ENCODE measurements around the gene TRAF7.

The TRAF7 gene

DNA sequence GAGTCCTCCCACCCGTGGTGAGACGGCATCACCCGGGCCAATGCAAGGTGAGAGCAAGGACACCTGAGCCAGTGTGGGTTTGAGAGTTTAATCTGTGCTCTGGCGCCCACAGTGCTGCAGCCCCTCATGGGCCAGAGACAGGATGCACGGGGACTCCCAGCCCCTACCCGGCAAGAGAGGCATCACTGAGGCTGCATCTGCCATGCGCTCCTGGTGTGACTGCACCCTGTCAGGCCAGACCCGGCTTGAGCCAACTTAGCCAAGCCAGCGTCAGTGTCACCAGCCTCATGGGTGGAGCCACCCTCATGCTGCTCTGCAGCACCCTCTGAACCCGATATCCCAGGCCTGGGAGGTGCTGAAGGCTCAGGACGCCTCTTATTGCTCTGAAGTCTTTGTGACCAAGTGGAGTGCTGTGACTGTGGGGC lies 56.4 kb downstream of the TRAF7 start:
- Histone ChIP-seq H3K27me3 (replicated peaks; ENCODE audit: control insufficient read depth, insufficient read depth, low read length) (no peaks in the 10 kb centered on the region), H3K4me3 (replicated peaks; ENCODE audit: low read depth, low read length) (no peak overlapping the region), H3K36me3 (ENCODE audit: control insufficient read depth, insufficient read depth, low read length) (peaks cover 16% of the 10 kb centered on the region)
- no peak for DNase-seq (ENCODE audit: extremely low read depth, insufficient read length)
- TF ChIP-seq, protein P1, sequence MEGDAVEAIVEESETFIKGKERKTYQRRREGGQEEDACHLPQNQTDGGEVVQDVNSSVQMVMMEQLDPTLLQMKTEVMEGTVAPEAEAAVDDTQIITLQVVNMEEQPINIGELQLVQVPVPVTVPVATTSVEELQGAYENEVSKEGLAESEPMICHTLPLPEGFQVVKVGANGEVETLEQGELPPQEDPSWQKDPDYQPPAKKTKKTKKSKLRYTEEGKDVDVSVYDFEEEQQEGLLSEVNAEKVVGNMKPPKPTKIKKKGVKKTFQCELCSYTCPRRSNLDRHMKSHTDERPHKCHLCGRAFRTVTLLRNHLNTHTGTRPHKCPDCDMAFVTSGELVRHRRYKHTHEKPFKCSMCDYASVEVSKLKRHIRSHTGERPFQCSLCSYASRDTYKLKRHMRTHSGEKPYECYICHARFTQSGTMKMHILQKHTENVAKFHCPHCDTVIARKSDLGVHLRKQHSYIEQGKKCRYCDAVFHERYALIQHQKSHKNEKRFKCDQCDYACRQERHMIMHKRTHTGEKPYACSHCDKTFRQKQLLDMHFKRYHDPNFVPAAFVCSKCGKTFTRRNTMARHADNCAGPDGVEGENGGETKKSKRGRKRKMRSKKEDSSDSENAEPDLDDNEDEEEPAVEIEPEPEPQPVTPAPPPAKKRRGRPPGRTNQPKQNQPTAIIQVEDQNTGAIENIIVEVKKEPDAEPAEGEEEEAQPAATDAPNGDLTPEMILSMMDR (IDR thresholded peaks at IDR 0.05; ENCODE audit: insufficient read depth, low read length, poor library complexity, severe bottlenecking), result no peak

DNA sequence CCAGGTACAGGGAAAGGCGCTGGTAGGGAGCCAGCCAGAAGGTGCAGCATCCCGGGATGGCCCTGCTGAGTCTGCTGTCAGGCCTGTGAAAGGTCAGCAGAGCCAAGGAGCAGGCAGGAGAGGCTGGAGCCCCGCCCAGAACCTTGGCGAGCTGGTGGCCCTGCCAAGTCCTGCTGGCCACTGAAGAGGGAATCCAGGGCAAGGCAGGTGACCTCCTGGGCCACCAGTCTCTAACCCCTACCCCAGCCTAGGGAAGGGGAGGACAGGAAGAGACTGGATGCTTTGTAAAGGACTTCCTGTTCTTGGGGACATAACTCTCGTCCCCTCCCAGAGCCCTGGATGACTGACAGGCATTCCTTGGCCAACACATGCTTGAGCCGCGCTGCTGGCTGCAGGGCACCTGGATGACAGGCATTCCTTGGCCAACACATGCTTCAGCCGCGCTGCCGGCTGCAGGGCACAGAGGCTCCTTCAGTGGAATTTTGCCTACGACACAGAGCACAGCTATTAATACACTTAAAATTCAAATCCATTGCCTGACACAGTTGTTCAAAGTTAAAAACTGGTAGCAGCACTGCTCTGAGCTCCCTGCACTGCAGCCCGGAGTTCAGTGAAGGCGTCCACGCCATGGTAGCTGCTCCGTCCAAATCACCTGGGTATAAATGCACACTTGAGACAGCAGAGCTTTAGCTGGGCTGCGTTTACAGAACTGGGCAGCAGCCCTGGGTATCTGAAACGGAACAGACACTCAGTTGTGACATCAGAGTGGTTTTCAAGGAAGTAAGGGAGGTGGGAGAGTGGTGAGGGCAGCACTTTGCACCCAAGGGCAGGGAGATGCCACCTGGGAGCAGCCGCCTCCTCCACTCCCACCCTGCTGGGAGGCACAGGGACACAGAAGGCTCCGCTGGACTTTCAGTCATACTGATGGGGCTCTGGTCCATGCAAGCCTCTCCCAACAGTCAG lies 57.1 kb downstream of the TRAF7 start:
- DNase-seq (ENCODE audit: extremely low read depth, insufficient read length), result no peak
- TF ChIP-seq, protein P1 (IDR thresholded peaks at IDR 0.05; ENCODE audit: insufficient read depth, low read length, poor library complexity, severe bottlenecking), result no peak
- peaks cover 10% of the 10 kb centered on the region for H3K36me3 ChIP-seq (ENCODE audit: control insufficient read depth, insufficient read depth, low read length)
- H3K4me3 ChIP-seq (replicated peaks; ENCODE audit: low read depth, low read length), result peak overlapping the region; percentile 76
- no peaks in the 10 kb centered on the region for H3K27me3 ChIP-seq (replicated peaks; ENCODE audit: control insufficient read depth, insufficient read depth, low read length)

DNA sequence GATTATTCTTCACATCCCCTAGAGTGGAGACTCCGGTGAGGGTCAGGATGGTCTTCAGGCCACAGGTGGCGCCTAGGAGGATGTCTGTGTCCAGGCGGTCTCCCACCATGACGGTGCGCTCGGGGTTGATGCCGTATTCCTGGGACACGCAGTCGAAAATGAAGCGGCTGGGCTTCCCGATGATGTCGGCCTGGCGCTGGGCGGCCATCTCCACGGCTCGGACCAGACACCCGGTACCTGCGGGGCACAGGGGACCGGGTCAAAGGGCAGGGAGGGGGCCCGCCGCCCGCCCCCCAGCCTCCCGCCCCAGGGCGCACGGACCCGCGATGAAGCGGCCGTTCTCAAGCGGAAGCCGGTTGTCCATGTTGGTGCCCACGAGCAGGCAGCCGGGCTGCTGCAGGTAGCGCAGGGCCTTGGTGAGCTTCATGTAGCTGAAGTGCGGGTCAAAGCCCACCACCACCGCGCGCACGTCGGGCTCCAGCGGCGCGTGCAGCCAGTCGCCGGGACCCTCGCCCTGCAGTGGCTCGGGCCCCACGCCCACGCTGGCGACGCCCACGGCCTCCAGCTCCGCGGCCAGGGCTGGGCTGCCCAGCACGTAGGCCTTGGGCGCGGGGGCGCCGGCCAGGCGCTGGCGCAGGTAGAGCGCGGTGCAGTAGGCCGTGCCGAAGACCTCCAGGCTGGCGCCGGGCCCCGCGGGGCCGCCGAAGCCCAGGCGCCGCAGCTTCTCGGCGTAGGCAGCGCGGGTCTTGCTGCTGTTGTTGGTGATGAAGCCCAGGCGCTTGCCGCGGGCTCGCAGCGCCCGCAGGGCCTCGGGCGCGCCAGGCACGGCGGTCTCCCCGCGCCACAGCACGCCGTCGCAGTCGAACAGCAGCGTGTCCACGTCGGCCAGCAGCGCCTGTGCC lies 58.5 kb downstream of the TRAF7 start:
- TF ChIP-seq, protein P1 (IDR thresholded peaks at IDR 0.05; ENCODE audit: insufficient read depth, low read length, poor library complexity, severe bottlenecking), result no peak
- DNase-seq (ENCODE audit: extremely low read depth, insufficient read length), result peak; percentile 51
- Histone ChIP-seq H3K36me3 (ENCODE audit: control insufficient read depth, insufficient read depth, low read length) (peaks cover 3% of the 10 kb centered on the region), H3K27me3 (replicated peaks; ENCODE audit: control insufficient read depth, insufficient read depth, low read length) (no peaks in the 10 kb centered on the region), H3K4me3 (replicated peaks; ENCODE audit: low read depth, low read length) (peak overlapping the region; percentile 76)

DNA sequence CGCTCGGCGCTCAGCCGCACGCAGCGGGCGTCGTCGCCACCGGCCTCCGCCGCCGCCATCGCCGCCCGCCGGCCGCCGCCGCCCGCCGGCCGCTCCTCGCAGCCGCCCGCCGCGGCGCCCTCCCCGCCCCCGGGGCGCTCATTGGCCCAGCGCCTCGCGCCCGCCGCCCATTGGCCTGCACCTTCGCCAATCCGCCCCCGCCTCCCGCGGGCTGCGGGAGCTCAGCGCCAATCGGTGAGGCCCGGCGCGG lies 59.1 kb downstream of the TRAF7 start, which contains the start of gene PGP:
PGP (minus strand) TSS at position 122 of the 250 bp plus-strand sequence; CDS start at position 59, 63 bp downstream.
- no peak for DNase-seq (ENCODE audit: extremely low read depth, insufficient read length)
- Histone ChIP-seq H3K4me3 (replicated peaks; ENCODE audit: low read depth, low read length) (peak within 1 kb of the TSS; percentile 90), H3K27me3 (replicated peaks; ENCODE audit: control insufficient read depth, insufficient read depth, low read length) (no peaks in the 10 kb centered on the region), H3K36me3 (ENCODE audit: control insufficient read depth, insufficient read depth, low read length) (peaks cover 1% of the 10 kb centered on the region)
- TF ChIP-seq, protein P1 (IDR thresholded peaks at IDR 0.05; ENCODE audit: insufficient read depth, low read length, poor library complexity, severe bottlenecking), result no peak

DNA sequence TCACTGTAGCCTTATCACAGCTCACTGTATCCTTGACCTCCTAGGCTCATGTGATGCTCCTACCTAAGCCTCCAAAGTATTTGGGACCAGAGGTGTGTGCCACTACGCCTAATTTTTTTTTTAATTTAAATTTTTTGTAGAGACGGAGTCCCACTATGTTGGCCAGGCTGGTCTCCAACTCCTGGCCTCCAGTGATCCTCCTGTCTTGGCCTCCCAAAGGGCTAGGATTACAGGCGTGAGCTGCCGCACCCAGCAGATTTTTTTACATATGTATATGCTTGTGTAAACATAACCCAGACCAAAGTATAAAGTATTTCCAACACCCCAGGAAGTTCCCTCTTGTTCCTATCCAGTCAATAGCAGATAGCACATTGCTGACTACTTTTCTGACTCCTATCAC lies 60.7 kb downstream of the TRAF7 start:
- H3K27me3 ChIP-seq (replicated peaks; ENCODE audit: control insufficient read depth, insufficient read depth, low read length), result no peaks in the 10 kb centered on the region
- no peak for DNase-seq (ENCODE audit: extremely low read depth, insufficient read length)
- H3K36me3 ChIP-seq (ENCODE audit: control insufficient read depth, insufficient read depth, low read length), result no peaks in the 10 kb centered on the region
- no peak overlapping the region for H3K4me3 ChIP-seq (replicated peaks; ENCODE audit: low read depth, low read length)
- TF ChIP-seq, protein P1 (IDR thresholded peaks at IDR 0.05; ENCODE audit: insufficient read depth, low read length, poor library complexity, severe bottlenecking), result no peak
